Skeletal muscle satellite cell (primary cell): ENCODE results near the gene MYBPC2.

Experiments used
- H3K27me3 ChIP-seq: 2 replicates; pipeline ENCODE4 v1.7.0; 2013; ENCODE audit warnings: low read length; ENCODE audit not compliant: control insufficient read depth, insufficient read depth
- H3K36me3 ChIP-seq: 2 replicates; pipeline ENCODE4 v1.7.0; 2013; ENCODE audit warnings: mild to moderate bottlenecking, control low read depth, low read length; ENCODE audit not compliant: insufficient read depth
- H3K4me1 ChIP-seq: 2 replicates; pipeline ENCODE4 v1.7.0; 2013; ENCODE audit warnings: low read length; ENCODE audit not compliant: control insufficient read depth, insufficient read depth
- H3K4me2 ChIP-seq: 2 replicates; pipeline ENCODE4 v1.7.0; 2013; ENCODE audit warnings: mild to moderate bottlenecking, low read length
- H3K4me3 ChIP-seq: 2 replicates; pipeline ENCODE4 v1.7.0; 2013; ENCODE audit warnings: low read length
- H3K9ac ChIP-seq: 2 replicates; pipeline ENCODE4 v1.7.0; 2013; ENCODE audit warnings: mild to moderate bottlenecking, low read depth, low read length, moderate library complexity
- H3K9me3 ChIP-seq: replicated peaks from 2 replicates; pipeline ENCODE4 v1.7.0; 2013; ENCODE audit warnings: mild to moderate bottlenecking, control low read depth, low read length

MYBPC2 gene

DNA sequence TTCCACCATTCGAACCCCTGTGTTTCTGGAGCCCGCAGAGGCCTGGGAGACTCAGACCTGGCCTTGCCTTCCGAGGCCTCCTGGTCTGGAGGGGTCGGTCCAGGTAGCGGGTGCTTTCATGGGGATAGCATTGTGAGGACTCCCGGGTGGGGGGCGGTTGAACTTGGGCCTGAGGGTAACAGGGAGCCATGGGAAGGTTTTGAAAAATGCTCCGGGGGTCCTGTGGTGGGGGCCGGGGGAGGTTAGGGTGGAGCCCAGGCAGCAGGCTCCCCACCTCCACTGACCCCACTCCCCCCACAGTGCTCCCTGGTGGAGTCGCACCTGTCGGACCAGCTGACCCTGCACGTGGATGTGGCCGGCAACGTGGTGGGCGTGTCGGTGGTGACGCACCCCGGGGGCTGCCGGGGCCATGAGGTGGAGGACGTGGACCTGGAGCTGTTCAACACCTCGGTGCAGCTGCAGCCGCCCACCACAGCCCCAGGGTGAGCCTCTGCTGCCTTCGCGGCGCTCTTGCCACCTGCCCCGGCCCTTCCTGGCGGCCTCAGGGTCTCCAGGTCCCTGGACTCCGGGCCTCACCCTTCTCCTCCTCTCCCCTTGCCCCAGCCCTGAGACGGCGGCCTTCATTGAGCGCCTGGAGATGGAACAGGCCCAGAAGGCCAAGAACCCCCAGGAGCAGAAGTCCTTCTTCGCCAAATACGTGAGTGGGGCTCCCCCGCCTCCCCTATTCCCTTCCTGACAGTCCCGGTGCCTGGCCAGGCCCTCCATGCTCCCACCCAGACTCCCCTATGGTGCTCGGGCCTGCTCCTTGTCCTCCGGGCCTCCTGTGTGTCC is 47.8 kb downstream of the MYBPC2 start:
- Histone ChIP-seq H3K4me2 (no peak overlapping the region), H3K4me3 (no peak overlapping the region), H3K27me3 (no peaks in the 10 kb centered on the region), H3K9me3 (no peaks in the 10 kb centered on the region), H3K4me1 (peaks cover 7% of the 10 kb centered on the region), H3K36me3 (peaks cover 13% of the 10 kb centered on the region), H3K9ac (no peak overlapping the region)

DNA sequence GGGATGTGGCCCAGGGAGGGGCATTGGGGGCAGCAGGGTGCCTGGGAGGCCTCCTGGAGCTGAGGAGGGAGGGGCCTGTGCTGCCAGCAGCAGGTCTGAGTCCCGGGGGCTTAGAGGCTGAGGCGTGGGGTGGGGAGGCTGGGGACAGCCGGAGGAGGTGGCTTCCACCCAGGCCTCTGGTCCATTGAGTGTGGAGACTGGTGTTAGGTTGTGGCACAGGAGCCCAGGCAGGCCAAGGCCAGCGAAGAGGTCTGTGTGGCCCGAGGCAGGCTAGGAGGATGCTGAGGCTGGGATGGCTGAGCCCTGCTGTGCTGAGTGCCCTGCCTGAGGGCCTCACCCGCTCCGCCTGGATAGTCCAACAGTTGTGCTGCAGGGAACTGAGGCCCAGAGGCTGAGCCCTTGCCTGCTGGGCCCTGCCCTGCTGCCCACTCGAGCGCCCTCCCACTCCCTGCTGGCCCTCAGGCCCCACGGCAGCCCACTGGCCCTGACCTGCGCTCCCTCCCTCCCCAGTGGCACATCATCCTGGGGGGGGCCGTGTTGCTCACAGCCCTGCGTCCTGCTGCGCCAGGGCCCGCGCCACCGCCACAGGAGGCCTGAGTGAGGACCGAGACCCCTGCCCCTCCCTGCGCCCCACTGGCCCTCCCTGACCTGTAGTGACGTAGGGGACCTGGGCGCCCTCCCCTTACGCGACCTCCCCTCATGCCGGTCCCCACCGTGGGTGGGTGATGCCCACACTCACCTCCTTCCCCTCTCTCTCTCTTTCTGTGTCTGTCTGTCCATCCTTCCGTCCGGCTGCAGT is 48.9 kb downstream of the MYBPC2 start:
- peaks cover 7% of the 10 kb centered on the region for H3K4me1 ChIP-seq
- no peak overlapping the region for H3K9ac ChIP-seq
- H3K4me3 ChIP-seq: no peak overlapping the region
- no peak overlapping the region for H3K4me2 ChIP-seq
- H3K9me3 ChIP-seq: no peaks in the 10 kb centered on the region
- H3K27me3 ChIP-seq: peaks cover 3% of the 10 kb centered on the region
- peaks cover 13% of the 10 kb centered on the region for H3K36me3 ChIP-seq

DNA sequence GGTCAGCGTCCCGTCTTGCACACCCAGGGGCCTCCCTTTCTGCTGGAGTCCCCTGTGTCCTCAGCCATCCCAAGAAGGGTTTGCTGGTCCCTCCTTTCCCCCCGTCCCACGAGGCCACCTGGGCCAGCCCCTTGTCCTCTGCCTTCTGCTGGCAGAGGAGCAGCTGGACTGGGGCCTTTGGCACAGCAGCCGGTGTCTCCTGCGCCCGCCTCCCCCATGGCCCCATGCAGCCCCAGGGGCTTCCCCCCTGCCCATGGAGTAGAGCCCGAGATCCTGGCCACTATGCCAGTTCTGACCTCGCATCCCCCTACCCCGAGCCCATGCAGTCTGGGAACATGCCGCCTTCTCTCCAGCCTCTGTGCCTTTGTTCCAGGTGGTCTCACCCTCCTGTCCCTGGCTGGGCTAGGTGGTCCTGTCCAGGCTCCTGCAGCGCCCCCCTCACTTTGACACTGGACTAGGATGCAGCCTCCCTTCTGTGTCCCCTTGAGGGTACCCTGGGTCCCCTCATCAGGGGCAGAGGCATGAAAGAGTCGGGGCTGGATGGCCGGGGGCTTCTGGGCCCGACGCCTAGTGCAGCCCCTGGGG is 49.7 kb downstream of the MYBPC2 start:
- H3K4me2 ChIP-seq: no peak overlapping the region

DNA sequence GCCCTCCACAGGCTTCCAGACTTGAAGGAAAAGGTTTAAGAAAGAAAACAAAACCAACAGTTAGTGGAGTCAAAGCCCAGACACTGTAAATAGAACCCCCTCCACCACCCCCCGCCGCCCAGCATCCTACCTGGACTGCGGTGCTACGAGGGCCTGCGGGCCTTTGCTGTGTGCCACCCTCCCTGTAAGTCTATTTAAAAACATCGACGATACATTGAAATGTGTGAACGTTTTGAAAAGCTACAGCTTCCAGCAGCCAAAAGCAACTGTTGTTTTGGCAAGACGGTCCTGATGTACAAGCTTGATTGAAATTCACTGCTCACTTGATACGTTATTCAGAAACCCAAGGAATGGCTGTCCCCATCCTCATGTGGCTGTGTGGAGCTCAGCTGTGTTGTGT is 50.2 kb downstream of the MYBPC2 start:
- H3K36me3 ChIP-seq: peaks cover 13% of the 10 kb centered on the region
- H3K4me3 ChIP-seq: no peak overlapping the region
- no peaks in the 10 kb centered on the region for H3K4me1 ChIP-seq
- peaks cover 16% of the 10 kb centered on the region for H3K27me3 ChIP-seq
- no peak overlapping the region for H3K4me2 ChIP-seq
- no peaks in the 10 kb centered on the region for H3K9me3 ChIP-seq
- no peak overlapping the region for H3K9ac ChIP-seq

More for the DNA sequence above, 49.7 kb downstream of the MYBPC2 start:
- no peaks in the 10 kb centered on the region for H3K9me3 ChIP-seq
- H3K27me3 ChIP-seq: peaks cover 11% of the 10 kb centered on the region
- peaks cover 13% of the 10 kb centered on the region for H3K36me3 ChIP-seq
- no peak overlapping the region for H3K9ac ChIP-seq
- H3K4me1 ChIP-seq: peaks cover 4% of the 10 kb centered on the region
- H3K4me3 ChIP-seq: no peak overlapping the region

DNA sequence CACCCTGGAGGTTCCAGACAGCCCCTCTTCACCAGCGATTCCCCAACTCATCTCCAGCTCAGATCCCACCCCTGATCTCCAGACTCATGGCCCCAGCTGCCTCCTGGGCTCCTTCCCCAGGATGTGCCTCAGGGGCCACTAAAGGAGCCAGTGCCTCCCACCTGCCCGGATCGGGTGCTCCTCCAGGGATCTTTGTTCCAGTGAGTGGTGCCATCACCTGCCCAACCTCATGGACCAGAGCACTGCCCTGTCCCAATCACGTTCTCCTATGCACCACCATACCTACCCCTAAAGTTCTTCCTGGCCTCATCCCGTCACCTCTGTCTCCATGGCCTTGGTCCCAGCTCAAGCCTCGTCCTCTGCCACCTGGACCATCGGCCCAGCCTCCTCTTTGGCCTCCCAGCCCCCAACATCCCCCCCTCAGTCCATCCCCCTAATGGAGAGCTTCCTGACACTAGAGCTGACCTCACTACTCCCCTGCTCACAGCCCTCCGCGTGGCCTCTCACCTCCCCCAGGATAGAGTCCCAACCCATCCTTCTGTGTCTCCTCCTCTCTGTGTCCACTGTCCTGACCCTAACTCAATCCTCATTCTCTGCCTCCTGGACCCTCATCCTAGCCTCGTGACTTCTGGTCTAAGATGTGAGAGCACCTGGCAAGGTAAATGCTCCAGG is 52.7 kb downstream of the MYBPC2 start:
- no peak overlapping the region for H3K9ac ChIP-seq
- H3K36me3 ChIP-seq: peaks cover 4% of the 10 kb centered on the region
- H3K4me1 ChIP-seq: no peaks in the 10 kb centered on the region
- no peaks in the 10 kb centered on the region for H3K9me3 ChIP-seq
- H3K4me2 ChIP-seq: no peak overlapping the region
- H3K4me3 ChIP-seq: no peak overlapping the region
- peaks cover 31% of the 10 kb centered on the region for H3K27me3 ChIP-seq

DNA sequence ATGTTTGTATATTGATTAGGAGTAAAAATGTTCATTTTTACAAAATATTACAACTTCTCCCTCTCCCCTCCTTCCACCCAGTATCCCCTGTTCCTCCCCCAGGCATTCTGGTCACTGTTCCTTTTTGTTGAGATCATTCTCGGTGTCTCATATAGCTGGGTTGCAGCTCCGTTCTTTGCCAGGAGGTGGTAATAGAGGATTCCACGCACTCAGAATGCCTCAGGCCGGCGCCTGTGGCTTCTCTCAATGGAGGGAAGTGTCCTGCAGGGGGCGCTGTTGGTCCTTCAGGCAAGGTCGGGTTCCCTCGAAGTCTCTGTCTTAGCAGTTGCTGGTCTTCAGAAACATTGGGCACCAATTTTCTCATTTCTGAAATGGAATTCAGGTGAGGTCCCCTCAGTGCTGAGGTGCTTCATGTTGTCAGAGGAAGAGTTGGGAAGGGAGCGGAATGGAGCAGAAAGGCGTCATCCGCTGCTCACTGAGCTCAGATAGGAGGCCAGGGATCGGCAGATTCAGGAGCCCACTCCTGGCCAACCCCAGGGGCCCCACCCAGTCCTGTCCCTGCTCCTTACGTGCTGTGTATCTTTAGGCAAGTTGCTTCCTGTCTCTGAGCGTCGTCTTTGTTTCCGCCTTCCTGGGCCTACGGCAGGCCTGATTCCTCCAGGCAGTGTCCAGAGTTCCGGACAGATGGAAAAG is 54.3 kb downstream of the MYBPC2 start:
- peaks cover 45% of the 10 kb centered on the region for H3K27me3 ChIP-seq
- H3K4me2 ChIP-seq: no peak overlapping the region
- H3K9ac ChIP-seq: no peak overlapping the region
- no peak overlapping the region for H3K4me3 ChIP-seq
- H3K4me1 ChIP-seq: no peaks in the 10 kb centered on the region
- peaks cover 4% of the 10 kb centered on the region for H3K36me3 ChIP-seq
- H3K9me3 ChIP-seq: no peaks in the 10 kb centered on the region

DNA sequence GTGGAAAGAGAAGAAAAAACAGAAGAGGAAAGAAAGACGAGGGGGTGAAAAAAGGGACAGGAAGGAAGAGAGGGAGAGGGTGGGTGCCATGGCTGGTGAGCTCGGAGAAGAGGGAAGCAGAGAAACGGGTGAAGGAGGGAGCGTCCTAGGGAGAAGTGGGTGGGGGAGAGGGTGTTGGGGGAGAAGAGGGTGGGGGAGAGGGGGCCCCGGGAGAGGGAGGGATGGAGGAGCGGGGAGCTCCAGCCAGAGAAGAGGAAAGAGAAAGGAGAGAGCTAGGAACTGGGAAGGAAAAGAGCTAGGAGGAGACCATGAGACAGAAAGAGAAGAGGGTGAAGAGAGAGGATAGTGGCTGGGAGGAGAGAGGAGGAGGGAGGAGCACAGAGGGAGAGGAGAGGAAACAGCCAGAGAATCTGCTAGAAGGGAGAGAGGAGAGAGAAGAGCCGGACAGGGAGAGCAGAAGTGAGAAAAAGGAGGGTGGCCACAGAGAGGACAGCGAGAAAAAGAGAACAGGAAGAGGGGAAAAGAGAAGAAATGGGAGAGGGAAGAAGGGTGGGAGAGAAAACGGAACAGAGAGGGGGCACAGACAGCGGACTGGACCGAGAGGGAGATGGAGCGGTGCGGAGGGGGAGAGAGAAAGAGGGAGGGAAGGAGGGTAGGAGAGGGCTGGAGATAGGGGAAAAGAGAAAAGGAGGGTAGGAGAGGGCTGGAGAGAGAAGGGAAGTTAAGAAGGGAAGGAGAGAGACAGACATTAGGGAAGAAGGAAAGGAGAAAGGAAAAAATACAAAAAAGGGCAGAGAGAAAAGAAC is 55.9 kb downstream of the MYBPC2 start:
- H3K27me3 ChIP-seq: peaks cover 54% of the 10 kb centered on the region
- no peak overlapping the region for H3K9ac ChIP-seq

DNA sequence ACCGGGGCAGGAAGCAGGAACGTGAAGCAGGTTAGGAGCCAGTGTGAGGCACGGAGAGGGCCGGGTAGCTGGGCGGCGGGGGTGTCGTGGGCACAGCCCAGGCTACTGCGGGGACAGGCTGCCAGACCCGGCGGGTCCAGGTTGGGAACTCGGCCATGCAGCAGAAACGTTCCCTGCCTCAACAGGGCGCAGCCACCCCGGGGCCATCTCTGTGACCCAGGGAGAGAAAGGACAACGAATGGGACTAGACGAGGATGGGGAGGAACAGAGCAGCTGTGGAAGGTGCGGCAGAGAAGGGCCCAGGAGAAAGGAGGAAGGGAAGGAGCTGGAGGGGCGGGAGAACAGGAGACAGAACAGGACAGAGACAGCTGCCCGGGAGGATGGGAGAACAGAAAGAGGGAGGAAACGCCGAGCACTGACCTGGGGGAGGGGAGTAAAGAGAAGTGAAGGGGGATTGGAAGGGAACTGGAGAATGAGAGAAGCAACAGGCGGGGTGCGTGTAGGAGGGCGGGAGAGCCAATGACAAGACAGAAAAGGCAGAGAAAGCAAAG is 56.8 kb downstream of the MYBPC2 start:
- Histone ChIP-seq H3K4me1 (no peaks in the 10 kb centered on the region), H3K27me3 (peaks cover 58% of the 10 kb centered on the region), H3K9me3 (no peaks in the 10 kb centered on the region), H3K9ac (no peak overlapping the region), H3K36me3 (no peaks in the 10 kb centered on the region), H3K4me3 (no peak overlapping the region), H3K4me2 (no peak overlapping the region)

More for the DNA sequence above, 55.9 kb downstream of the MYBPC2 start:
- no peak overlapping the region for H3K4me3 ChIP-seq
- H3K4me2 ChIP-seq: no peak overlapping the region
- H3K9me3 ChIP-seq: no peaks in the 10 kb centered on the region
- H3K4me1 ChIP-seq: no peaks in the 10 kb centered on the region
- H3K36me3 ChIP-seq: no peaks in the 10 kb centered on the region

DNA sequence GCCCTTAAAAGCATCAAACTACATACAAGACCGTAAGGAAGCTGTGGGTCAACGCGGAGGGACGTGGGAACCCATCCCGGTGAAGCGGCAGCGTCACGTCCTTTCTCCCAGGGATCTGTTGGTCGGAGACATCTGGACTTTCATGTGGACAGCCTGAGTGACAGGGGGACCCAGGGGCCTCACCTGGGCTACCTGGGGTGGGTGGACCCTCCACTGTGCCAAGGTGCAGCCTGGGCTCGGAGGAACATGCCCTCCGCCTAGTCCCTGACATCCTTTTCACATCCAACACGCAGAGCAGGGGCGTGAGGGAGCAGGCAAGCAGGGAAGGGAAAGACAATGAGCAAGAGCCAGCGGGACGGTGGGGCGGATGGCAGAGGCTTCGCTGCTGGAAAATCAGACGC is 57.7 kb downstream of the MYBPC2 start:
- Histone ChIP-seq H3K36me3 (no peaks in the 10 kb centered on the region), H3K27me3 (peaks cover 67% of the 10 kb centered on the region), H3K9ac (no peak overlapping the region), H3K9me3 (no peaks in the 10 kb centered on the region), H3K4me3 (no peak overlapping the region), H3K4me2 (no peak overlapping the region), H3K4me1 (no peaks in the 10 kb centered on the region)

DNA sequence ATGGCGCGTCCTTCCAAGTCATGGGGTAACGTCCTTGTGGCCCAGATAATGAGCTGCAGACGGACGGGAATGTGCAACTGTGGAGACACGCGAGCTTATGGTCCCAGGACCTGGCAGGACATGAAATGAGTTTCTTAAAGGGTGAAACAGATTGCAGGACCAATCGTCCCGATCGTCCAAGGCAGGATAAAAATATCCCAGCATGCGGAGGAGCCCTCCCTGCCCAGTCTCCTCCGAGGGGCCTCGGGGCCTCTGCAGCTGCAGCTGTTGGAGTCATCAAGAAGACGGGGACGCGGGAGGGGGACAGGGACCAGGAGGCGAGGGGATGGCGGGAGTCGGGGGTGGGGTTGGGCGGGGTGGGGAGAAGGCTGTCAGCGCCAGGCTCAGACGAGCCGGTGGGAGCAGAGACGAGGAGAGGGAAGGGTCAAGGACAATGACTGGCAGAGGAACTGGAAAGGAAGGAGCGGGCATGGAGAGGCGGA is 58.3 kb downstream of the MYBPC2 start:
- H3K9ac ChIP-seq: no peak overlapping the region
- no peak overlapping the region for H3K4me2 ChIP-seq
- H3K4me1 ChIP-seq: no peaks in the 10 kb centered on the region

More for the DNA sequence above, 58.3 kb downstream of the MYBPC2 start:
- no peaks in the 10 kb centered on the region for H3K9me3 ChIP-seq
- no peaks in the 10 kb centered on the region for H3K36me3 ChIP-seq
- peaks cover 68% of the 10 kb centered on the region for H3K27me3 ChIP-seq
- H3K4me3 ChIP-seq: no peak overlapping the region
